ENCODE data around the gene KLF17.

Gene KLF17, protein sequence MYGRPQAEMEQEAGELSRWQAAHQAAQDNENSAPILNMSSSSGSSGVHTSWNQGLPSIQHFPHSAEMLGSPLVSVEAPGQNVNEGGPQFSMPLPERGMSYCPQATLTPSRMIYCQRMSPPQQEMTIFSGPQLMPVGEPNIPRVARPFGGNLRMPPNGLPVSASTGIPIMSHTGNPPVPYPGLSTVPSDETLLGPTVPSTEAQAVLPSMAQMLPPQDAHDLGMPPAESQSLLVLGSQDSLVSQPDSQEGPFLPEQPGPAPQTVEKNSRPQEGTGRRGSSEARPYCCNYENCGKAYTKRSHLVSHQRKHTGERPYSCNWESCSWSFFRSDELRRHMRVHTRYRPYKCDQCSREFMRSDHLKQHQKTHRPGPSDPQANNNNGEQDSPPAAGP

GRCh38 chr1:44118682-44119081 is at the start of gene KLF17:
TSS of gene KLF17 (plus strand) at chr1:44118821. CDS start at chr1:44118908, 87 bp downstream.
- no peak for DNase-seq

DNA sequence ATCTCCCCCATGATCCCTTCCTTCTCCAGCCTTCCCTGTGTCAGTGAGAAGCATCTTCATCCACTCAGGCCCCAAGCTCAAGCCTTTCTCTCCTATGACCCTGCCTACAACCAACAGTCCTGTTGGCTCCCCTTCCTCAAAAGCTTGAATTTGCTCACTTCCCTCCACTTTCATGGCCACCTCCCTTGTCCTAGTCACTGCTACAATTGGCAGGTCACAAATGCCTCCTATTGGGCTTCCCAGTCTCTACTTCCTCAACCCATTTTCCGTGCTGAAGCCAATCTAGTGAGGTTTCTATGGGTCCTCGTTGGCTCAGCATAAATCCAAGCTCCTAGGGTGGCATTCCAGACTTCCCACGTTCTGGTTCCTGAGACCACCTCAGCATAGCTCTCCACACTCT is 47.2 kb upstream of the KLF17 start:
- no peak for DNase-seq

- DNase-seq: no peak
These were observed 46.4 kb upstream of the KLF17 start for GRCh38 chr1:44072204-44072603.

DNA sequence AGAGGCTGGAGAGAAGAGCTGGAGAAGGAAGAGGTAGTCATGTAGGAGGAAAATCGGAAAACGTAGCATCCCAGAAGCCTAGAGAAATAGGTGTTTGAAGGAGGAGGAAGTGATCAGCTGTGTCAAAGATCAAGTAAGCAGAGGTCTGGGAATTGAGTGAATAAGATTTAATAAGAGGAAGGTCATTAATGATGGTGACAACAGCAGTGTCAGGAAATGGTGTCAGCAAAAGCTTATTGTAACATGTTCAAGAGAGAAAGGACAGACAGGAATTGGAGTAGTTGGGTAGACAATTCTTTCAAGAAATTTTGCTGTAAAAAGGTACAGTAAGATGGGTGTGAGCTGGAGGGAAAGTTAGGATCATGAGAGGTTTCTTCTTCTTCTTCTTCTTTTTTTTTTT is 45.8 kb upstream of the KLF17 start:
- no peak for DNase-seq

GRCh38 chr1:44073528-44073927 is 45.1 kb upstream of the KLF17 start:
- no peak for DNase-seq

DNA sequence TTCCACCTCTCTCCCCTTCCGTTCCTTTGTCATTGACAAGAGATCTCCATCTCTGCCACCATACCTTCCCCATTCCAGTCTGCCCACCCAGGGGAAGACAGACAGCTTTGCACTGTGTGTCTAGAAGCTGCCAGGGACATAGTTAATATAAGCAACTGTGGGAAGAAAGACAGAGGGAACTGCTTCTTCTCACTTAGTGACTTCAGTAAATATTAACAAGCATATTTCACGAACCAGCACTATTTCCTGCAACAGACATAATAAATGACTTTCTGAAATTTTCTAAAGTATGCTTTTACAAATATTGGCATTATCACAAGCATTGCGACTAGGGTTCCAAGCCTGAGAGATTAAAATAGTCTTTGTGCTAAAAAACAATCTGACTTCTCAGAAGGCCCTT is 44.2 kb upstream of the KLF17 start:
- DNase-seq: no peak

GRCh38 chr1:44076066-44076465 is 42.6 kb upstream of the KLF17 start:
- DNase-seq: no peak

- DNase-seq: no peak
These were observed 41.2 kb upstream of the KLF17 start for GRCh38 chr1:44077421-44077820.

DNA sequence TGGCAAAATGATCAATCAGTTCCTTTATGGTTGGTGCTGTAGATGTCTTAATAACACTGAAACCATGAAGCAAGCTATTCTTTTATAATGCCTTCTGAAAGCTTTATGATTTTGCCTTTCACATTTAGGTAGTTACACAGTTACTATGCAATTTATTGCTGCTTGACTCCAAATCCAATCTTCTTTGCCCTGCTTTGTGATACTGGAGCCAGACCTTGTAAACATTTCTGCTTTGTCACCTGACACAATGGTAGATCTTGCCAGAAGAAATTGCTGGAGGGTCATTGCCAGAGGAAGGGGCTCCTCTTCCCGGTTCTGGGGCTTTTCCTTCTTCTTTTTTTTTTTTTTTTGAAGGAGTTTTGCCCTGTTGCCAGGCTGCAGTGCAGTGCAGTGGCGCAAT is 40.5 kb upstream of the KLF17 start:
- DNase-seq: no peak

DNA sequence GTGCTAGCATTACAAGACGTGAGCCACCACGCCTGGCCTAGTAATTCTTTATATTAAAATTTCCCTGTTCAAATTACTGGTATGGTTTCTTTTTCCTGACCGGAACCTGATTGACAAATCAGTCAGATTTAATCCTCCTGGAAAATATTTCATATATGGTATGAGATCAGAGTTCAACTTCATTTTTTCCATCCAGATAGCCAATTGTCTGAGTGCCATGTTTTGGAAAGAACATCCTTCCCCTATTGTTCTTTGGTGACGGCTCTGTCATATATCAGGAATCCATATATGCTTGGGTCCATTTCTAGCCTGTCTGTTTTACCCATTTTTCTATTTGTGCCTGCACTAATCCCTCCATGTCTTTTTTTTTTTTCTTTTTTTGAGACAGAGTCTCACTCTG is 39.1 kb upstream of the KLF17 start:
- DNase-seq: no peak

DNA sequence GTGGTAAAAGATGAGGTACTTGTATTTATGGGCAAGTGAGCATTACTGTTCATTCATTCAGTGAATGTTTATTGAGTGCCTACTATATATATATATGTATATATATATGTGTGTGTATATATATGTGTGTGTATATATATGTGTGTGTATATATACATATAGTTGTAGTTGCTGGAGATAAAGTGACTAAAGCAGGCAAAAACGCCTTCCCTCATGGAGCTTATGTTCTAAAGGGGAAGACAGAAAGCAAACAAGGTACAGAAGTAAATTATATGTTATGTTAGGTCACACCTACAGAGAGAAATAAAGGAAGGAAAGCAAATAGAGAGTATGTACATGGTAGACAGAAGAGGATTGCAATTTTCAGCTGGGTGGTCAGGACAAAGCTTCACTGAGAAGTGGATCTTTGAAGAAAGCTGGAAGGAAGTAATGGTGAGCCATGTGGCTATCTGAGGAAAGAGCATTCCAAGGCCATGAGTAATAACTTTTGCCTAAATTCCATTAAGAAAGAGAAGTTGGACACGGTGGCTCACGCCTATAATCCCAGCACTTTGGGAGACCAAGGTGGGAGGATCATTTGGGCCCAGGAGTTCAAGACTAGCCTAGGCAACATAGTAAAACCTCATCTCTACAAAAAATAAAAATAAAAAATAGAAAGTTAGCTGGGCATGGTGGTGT is 33.5 kb upstream of the KLF17 start:
- DNase-seq: no peak

- DNase-seq: no peak
These were observed 31.7 kb upstream of the KLF17 start for GRCh38 chr1:44086692-44087474.

- no peak for DNase-seq
These were observed 29.1 kb upstream of the KLF17 start for GRCh38 chr1:44089371-44090048.

- no peak for DNase-seq
These were observed 28.0 kb upstream of the KLF17 start for GRCh38 chr1:44090429-44091252.

DNA sequence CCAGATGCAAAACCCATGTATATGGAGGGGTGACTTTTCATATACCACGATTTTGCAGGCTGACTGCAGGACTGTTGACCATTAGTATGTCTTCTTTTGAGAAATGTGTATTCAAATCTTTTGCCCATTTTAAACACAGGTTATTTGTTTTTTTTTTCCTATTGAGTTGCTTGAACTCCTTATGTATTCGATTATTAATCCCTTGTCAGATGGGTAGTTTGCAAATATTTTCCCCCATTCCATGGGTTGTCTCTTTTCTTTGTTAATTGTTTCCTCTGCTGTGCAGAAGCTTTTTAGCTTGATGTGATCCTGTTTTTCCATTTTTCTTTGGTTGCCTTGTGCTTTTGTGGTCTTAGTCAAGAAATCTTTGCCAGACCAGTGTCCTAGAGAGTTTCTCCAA is 24.6 kb upstream of the KLF17 start:
- no peak for DNase-seq

DNA sequence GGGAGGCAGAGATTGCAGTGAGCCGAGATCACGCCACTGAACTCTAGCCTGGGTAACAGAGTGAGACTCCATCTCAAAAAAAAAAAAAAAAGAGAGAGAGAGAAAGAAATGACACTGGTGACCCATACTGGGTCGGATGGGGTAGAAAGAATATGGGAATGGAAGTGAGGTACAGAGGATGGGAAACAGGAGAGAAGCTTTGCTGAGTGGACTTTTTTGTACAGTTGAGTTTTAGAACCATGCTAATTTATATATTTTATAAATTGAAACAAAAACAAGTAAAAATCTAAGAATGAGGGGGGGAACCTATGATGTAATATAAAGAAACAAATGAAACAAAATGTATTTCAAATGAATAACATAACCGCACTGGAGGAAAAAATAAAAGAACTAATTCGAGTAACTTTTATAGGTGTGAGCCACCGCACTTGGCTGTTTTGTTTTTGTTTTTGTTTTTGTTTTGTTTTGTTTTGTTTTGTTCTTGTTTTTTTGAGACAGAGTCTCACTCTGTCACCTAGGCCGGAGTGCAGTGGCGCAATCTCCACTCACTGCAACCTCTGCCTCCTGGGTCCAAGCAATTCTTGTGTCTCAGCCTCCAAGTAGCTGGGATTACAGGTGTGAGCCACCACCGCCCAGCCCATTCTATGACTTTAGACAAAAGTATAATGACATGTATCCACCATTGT is 18.3 kb upstream of the KLF17 start:
- DNase-seq: no peak

DNA sequence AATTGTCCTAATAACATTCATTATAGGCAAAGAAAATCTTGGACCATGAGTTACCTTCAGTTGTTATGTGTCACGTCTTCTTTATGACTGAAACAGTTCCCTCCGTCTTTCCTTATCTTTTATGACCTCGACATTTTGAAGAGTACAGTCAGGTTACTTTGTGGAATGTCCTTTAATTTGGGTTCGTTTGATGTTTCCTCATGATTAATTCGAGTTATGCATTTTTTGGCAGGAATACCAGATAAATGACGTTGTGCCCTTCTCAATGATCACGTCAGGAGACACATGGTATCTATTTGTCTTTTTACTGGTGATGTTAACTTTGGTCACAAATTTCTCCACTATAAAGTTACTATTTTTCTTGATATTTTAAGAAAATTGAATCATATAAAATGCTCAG is 17.3 kb upstream of the KLF17 start:
- no peak for DNase-seq

- no peak for DNase-seq
These were observed 15.1 kb upstream of the KLF17 start for GRCh38 chr1:44103270-44104131.

GRCh38 chr1:44105810-44106209 is 12.8 kb upstream of the KLF17 start:
- no peak for DNase-seq

DNA sequence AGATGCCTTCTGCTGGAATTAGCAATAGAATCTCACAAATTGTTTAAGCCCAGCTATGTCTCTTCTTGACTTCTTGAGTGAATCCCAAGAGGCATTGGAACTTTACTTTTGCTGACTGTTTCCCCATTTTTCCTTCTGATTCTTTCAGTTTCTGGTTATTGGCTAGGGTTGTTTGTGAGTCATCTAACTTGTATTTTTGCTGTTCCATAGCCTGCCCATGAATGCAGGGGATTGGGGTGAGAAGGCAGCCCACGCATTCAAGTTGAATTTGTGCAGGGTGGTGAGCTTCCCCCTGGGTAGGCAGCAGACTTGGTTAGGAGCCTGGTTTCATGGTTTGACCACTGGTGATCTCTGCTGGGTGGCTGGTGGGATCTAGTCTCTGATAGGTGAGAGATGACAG is 10.4 kb upstream of the KLF17 start:
- DNase-seq: no peak

- no peak for DNase-seq
These were observed 9.7 kb upstream of the KLF17 start for GRCh38 chr1:44108971-44109370.
